Neural progenitor cell (in vitro differentiated cells): ENCODE results near the gene GRIN2A.

Experiments
- CTCF ChIP-seq: fragments of 200-600 bp; sonication (generic); IDR thresholded peaks from 2 replicates; pipeline ENCODE4 v1.5.1; 2017; ENCODE audit warnings: antibody characterized with exemption, mild to moderate bottlenecking
- EZH2 ChIP-seq: fragments of 200-600 bp; sonication (generic); IDR thresholded peaks from 2 replicates; pipeline ENCODE4 v1.6.1; 2017; ENCODE audit warnings: antibody characterized with exemption, mild to moderate bottlenecking, moderate library complexity
- EZH2phosphoT487 ChIP-seq: fragments of 200-600 bp; sonication (generic); IDR thresholded peaks from 2 replicates; pipeline ENCODE4 v1.6.1; 2017; ENCODE audit warnings: antibody characterized with exemption

GRCh38 chr16:10110552-10110951 lies 71.7 kb downstream of the GRIN2A start:
- TF ChIP-seq CTCF (no peak), EZH2 (no peak), EZH2phosphoT487 (no peak)
